ENCODE measurements around the gene HCLS1. TPM values are rescaled to one million over a fixed set of nuclear protein-coding genes. Genes with fewer than 3 reads are reported as not detected.
A peak's percentile ranks its signal among the peaks of the same experiment; 100 is the strongest.
"Not testable (repeated sequence)": the region's sequence is repeated elsewhere in the genome, so short reads cannot be mapped to it uniquely, and the experiment has no call there.

HCLS1 gene
- total RNA-seq, 2 donors from 2014 or later = 9.2 to 19.7 TPM

DNA sequence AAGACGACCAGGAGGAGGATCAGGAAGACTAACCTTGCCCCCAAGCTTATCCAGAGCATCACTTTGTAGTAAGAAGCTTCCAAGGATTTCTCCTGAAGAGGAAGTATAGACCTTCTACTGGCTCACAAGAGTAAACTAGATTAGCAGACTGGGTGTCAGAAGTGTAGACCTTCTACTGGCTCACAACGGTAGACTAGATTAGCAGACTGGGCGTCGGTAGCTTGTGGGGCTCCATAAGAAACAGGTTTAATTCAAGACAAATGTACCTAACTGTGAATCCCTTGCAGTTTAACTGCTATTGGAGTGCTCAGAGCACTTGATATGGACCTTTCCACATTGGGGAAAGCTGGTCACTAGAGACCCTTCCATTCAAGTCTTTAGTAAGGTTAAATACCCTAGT, 54.6 kb downstream of the HCLS1 start:
- DNase-seq = no peak
- no peak for ATAC-seq
- intact Hi-C loops (cut with DNase I, micrococcal nuclease) = no loop called here

DNA sequence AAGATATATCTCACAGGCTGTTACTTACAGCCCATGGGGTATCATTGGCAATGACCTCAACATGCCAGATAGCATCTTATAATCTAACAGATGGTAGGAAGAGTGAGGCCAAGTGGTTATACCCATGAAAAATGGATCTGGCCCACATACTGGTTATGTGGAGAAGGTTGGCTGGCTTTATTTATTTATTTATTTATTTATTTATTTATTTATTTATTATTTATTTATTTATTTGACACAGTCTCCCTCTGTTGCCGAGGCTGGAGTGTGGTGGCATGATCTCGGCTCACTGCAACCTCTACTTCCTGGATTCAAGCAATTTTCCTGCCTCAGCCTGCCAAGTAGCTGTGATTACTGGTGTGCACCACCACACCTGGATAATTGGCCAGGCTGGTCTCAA, 55.9 kb downstream of the HCLS1 start:
- ATAC-seq (no peak), DNase-seq (no peak)
- intact Hi-C loops (cut with DNase I, micrococcal nuclease) = no loop called here

DNA sequence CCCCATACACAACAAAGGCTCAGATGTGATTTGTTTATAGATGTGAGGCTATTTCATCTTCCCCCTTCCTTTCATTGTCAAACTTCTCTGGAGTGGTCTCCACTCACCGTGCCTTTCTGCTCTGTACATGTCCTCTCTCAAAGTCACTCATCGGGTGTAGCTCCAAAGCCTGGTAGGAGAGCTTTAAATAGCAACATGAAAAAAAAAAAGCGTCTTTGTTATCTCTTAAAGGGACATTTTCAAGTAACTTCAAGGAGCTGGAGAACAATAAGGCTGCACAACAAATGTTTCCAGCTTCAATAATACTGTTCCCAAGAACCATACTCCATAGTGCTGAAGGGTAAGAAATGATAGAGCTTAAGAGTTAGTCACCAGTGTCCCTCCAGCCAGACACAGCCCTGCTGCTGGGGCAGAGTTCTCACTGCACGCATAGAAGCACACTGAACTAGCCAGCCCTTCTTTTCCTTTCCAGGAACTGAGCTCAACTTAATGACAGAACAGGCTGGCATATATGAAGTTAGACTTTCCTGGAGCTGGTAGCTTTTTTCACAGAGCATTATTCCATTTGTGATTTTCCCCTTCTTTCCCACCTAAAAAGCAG, 59.4 kb downstream of the HCLS1 start:
- ATAC-seq (no peak), DNase-seq (no peak)
- intact Hi-C loops (cut with DNase I, micrococcal nuclease) = no loop called here

DNA sequence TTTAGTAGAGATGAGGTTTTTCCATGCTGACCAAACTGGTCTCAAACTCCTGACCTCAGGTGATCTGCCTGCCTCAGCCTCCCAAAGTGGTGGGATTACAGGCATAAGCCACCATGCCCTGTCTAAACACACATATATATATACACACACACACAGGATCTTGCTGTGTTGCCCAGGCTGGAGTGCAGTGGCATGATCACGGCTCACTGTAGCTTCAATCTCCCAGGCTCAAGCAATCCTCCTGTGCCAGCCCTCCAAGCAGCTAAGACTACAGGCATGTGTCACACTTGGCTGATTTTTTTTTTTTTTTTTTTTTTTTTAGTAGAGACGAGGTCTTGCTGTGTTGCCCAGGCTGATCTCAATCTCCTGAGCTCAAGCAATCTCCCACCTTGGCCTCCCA, 60.8 kb downstream of the HCLS1 start:
- DNase-seq; intact Hi-C loops (cut with DNase I, micrococcal nuclease); ATAC-seq: not testable (repeated sequence)

DNA sequence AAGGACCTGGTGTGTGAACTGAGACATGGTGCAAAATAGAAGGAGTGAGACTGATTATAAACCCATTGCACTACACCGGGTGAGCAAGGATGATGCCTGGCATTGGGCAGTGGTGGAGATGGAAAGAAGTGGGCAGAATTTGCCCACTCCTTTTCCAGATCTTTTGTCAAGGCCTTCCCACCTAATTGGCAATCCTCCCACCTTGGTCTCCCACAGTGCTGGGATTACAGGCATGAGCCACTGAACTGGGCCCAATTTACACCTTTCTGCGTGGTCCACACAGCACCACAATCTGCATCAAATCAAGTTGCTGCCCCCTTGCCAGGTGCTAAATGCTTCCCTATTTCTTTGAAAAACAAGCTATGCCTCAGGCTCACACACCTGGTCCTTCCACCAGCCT, 62.1 kb downstream of the HCLS1 start:
- ATAC-seq = no peak
- no peak for DNase-seq
- intact Hi-C loops (cut with DNase I, micrococcal nuclease) = no loop called here

DNA sequence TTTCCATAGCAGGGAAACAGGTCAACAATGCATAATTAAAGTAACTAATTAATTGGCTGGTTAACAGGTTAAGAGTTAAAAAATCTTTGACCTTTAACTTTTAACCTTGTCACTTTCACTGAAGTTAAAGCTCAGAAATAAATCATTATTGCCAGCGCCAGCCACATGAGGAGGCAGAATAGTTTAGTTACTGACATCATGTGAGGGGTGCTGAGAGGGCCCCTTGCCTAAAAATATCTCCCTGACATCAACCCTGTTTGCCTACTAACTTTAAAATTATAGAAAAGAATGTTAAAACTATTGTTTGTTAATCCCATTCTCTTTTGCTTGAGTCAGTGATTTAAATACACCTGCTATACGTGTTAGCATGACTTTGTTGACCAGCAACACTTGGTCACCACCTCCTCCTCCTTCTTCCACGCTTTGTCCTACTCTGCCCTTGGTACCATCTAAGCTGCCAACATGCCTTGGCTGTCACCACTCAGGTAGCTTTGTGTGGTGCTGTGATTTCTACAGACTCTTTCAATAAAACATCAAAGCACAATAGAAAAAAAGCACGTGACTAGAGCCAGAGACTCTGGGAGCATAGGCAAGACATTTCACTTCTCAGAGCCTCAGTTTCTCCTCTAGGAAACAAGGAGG, 64.8 kb downstream of the HCLS1 start:
- intact Hi-C loops (cut with DNase I, micrococcal nuclease) = no loop called here
- no peak for ATAC-seq
- no peak for DNase-seq

DNA sequence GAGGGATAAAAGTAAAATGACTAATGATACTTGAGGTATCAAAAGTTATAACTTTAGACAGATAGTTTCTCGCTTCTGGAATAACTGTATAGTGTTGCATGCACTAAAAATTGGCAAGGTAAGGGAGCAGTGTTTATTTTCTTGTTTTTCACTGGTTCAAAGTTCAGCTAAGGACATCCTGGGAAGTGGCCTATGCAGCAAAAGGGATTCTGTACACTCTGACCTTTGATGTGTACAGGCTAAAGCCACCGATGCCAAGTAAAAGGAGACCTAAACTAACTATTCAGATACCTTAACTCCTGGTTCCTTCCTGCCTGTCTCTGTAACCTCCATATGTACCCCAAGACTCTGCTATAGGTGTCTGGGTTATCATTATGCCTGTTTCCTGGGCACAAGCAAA, 65.9 kb downstream of the HCLS1 start:
- intact Hi-C loops (cut with DNase I, micrococcal nuclease) = no loop called here
- no peak for ATAC-seq
- no peak for DNase-seq

DNA sequence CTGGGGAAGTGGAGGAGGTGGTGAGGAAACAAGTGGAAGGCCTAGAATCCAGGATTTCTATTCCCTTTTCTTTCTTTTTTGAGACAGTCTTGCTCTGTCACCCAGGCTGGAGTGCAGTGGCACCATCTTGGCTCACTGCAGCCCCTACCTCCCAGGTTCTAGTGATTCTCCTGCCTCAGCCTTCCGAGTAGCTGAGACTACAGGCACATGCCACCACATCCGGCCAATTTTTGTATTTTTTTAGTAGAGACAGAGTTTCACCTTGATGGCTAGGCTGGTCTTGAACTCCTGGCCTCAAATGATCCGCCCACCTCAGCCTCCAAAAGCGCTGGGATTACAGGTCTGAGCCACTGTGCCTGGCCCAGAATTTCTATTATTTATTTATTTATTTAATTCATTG, 66.9 kb downstream of the HCLS1 start:
- intact Hi-C loops (cut with DNase I, micrococcal nuclease) = not testable (repeated sequence)

DNA sequence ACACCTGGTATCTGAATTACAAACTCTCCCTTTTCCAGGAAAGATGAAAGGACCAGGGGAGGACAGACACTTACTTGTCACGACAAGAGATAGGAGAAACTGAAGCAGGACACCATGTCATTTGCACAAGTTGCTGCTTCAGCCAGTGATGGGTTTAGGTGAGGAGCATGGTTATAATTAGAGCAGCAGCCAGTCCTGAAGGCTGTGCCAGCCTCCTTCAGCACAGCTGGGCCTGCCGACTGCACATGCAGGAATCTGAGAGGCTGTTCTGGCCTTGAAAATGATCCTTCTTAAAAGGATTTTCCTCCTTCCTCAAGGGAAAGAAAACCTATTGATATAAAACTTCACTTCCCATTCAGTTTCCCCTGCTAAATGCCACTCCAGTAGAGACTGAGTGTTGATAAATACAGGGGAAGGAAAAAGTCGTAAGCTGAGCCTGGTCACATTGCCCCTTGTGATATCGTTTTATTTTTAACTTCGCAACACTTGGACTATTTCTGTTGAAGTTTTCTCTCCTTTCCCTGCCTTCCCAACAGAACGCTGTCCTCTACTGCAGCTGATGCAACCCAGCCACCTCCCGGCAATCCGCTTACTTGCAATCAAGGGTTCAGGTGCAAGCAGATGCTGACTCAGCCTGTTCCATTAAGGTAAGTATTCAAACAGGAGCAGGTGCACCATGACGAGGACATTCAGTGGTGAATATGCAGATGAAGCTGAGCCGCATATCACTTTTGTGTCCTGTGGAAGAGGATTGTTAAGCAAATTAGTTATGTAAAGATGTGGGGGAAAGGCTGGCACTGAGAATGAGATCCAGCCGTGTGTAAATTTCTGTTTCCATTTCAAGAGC, 67.6 kb downstream of the HCLS1 start, which contains the start of gene FBXO40:
TSS of gene FBXO40 (plus strand) at position 524 of the 847 bp plus-strand sequence. CDS start 27,197 bp downstream, outside the sequence.
- intact Hi-C loops (cut with DNase I, micrococcal nuclease) = no loop called here
- ATAC-seq (no peak), DNase-seq (peak; percentile 13 to 36)

More for the DNA sequence above, 66.9 kb downstream of the HCLS1 start:
- DNase-seq, ATAC-seq: not testable (repeated sequence)

DNA sequence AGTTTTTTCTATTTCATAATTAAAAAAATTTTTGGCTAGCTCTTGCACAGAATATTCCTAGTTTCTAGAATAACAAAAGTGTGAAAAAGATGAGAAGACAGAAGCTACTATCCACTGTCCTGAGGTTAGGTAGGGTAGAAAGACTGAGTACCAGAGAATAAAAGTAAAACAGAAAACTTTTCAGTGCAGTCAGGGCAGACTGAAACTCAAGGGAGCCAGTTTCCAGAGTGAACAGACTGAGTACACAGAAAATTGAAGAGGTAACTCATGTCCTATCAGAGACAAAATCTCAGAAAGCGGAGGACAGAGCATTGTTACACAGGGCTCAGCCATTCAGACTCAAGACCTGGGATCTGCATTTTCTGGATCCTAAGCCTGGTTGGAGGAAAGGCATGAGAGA, 76.3 kb downstream of the HCLS1 start:
- intact Hi-C loops (cut with DNase I, micrococcal nuclease) = no loop called here
- DNase-seq (no peak), ATAC-seq (no peak)

DNA sequence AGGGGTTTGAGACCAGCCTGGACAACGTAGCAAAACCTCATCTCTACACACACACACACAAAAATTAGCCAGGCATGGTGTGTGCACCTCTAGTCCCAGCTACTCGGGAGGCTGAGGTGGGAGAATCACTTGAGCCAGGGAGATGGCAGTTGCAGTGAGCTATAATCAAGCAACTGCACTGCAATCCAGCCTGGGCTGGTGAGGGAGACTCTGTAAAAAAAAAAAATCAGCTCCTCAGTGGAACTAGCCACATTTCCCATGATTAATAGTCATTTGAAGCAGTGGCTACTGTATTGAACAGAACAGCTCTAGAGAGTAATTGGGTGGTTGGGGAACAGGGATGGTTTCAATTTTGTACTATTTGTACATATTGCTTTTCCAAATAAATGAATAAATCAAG, 79.0 kb downstream of the HCLS1 start:
- intact Hi-C loops (cut with DNase I, micrococcal nuclease) = no loop called here
- DNase-seq (no peak), ATAC-seq (no peak)

Other genes with a start within 250 kb of the HCLS1 start
- 1 to 10 TPM; 1.5 to 3.0 TPM for gene POLQ, start 114.9 kb downstream of the HCLS1 start, total RNA-seq
- not detected for gene ARGFX, start 93.0 kb downstream of the HCLS1 start, total RNA-seq
- gene FBXO40, start 67.5 kb downstream of the HCLS1 start, total RNA-seq = not detected
- gene GOLGB1, start 88.8 kb upstream of the HCLS1 start, total RNA-seq = 10 to 100 TPM; 69.9 to 72.6 TPM
- gene IQCB1, start 174.2 kb upstream of the HCLS1 start, total RNA-seq = 10 to 100 TPM; 12.4 to 18.1 TPM
- 1 to 10 TPM; 5.2 to 9.7 TPM for gene EAF2, start 174.3 kb upstream of the HCLS1 start, total RNA-seq
- gene SLC15A2, start 233.5 kb upstream of the HCLS1 start, total RNA-seq = 1 to 10 TPM; 2.5 to 3.1 TPM

All from left colon (tissue), 2 donors.